GM21381 (cell line): ENCODE data around the gene TMEM101.
"Not testable (repeated sequence)": the region's sequence is repeated elsewhere in the genome, so short reads cannot be mapped to it uniquely, and the experiment has no call there.

Experiments
- ATAC-seq: cut with Tn5 transposase; IDR thresholded peaks from one replicate; pipeline ENCODE4 v1.9.1; 2021; ENCODE audit warnings: mild to moderate bottlenecking, moderate library complexity; ENCODE audit not compliant: unreplicated experiment

The TMEM101 gene

GRCh38 chr17:44000871-44001460, 13.8 kb downstream of the TMEM101 start:
- ATAC-seq = no peak

- ATAC-seq = no peak
These were observed 14.5 kb downstream of the TMEM101 start for GRCh38 chr17:44000141-44000860.

GRCh38 chr17:43999024-43999423, 15.7 kb downstream of the TMEM101 start:
- ATAC-seq = no peak

GRCh38 chr17:43998552-43998951, 16.2 kb downstream of the TMEM101 start:
- no peak for ATAC-seq

GRCh38 chr17:43997180-43997579, 17.6 kb downstream of the TMEM101 start:
- not testable (repeated sequence) for ATAC-seq

- ATAC-seq = no peak
These were observed 19.7 kb downstream of the TMEM101 start for GRCh38 chr17:43995150-43995471.

GRCh38 chr17:43994272-43995149, 20.3 kb downstream of the TMEM101 start:
- ATAC-seq = no peak

- ATAC-seq = no peak
These were observed 22.1 kb downstream of the TMEM101 start for GRCh38 chr17:43992641-43993040.

- ATAC-seq = no peak
These were observed 26.5 kb downstream of the TMEM101 start for GRCh38 chr17:43988301-43988700.

GRCh38 chr17:43987131-43988021, 27.4 kb downstream of the TMEM101 start:
- no peak for ATAC-seq

- ATAC-seq = no peak
These were observed 28.4 kb downstream of the TMEM101 start for GRCh38 chr17:43986225-43986981.

GRCh38 chr17:43984521-43984920, 30.2 kb downstream of the TMEM101 start:
- ATAC-seq = no peak

GRCh38 chr17:43983515-43984411, 31.0 kb downstream of the TMEM101 start:
- no peak for ATAC-seq

- no peak for ATAC-seq
These were observed 31.6 kb downstream of the TMEM101 start for GRCh38 chr17:43983196-43983514.

GRCh38 chr17:43982171-43982570, 32.6 kb downstream of the TMEM101 start:
- ATAC-seq = no peak

- ATAC-seq = no peak
These were observed 35.1 kb downstream of the TMEM101 start for GRCh38 chr17:43979671-43980070.

- ATAC-seq = no peak
These were observed 35.8 kb downstream of the TMEM101 start for GRCh38 chr17:43979011-43979410.

GRCh38 chr17:43978078-43978477, 36.7 kb downstream of the TMEM101 start:
- ATAC-seq = no peak
